Tibial nerve (tissue), 4 donors: ENCODE results near the gene KLRC1. TPM values are rescaled to one million over a fixed set of nuclear protein-coding genes. Genes with fewer than 3 reads are reported as not detected.
"Not testable (repeated sequence)": the region's sequence is repeated elsewhere in the genome, so short reads cannot be mapped to it uniquely, and the experiment has no call there.

Experiments
- DNase-seq, 2 donors: peaks; one replicate each; pipeline ENCODE4 v3.0.0-alpha.2; 2019; ENCODE audit warnings: low spot score in 2 of 2
- H3K27ac ChIP-seq, 4 donors: fragments of 200-600 bp; sonication (generic) in 3 of 4; one replicate each; pipeline ENCODE4 v1.5.1; 2017 to 2019; ENCODE audit warnings: mild to moderate bottlenecking in 1 of 4
- H3K27me3 ChIP-seq, 2 donors: fragments of 200-600 bp; sonication (generic) in 1 of 2; one replicate each; pipeline versions ENCODE4 v1.5.1 to v1.6.0; 2017 to 2019
- H3K36me3 ChIP-seq, 3 donors: fragments of 200-600 bp; sonication (generic); one replicate each; pipeline ENCODE4 v1.5.1; 2018 to 2019
- H3K4me1 ChIP-seq, 4 donors: fragments of 200-600 bp; sonication (generic) in 3 of 4; one replicate each; pipeline ENCODE4 v1.5.1; 2017 to 2019
- H3K4me3 ChIP-seq, 4 donors: fragments of 200-600 bp; sonication (generic) in 3 of 4; one replicate each; pipeline ENCODE4 v1.5.1; 2017 to 2019; ENCODE audit warnings: mild to moderate bottlenecking in 1 of 4, moderate library complexity in 1 of 4
- H3K9me3 ChIP-seq, 4 donors: fragments of 200-600 bp; sonication (generic) in 3 of 4; one replicate each; pipeline ENCODE4 v1.5.1; 2017 to 2019
- CTCF ChIP-seq, 5 experiments: fragments of 200-600 bp in 3 of 5; fragments of 450-650 bp in 2 of 5; sonication (generic) in 3 of 5; IDR thresholded peaks; one replicate each; pipeline ENCODE4 v1.5.1; 2016 to 2019; ENCODE audit warnings: antibody characterized with exemption in 5 of 5, mild to moderate bottlenecking in 3 of 5, moderate library complexity in 2 of 5
- EP300 ChIP-seq, 2 donors: sonication (generic); formaldehyde crosslinking; IDR thresholded peaks; one replicate each; pipeline ENCODE4 v1.6.1; 2017; ENCODE audit warnings: antibody characterized with exemption in 2 of 2, mild to moderate bottlenecking in 1 of 2
- POLR2A ChIP-seq, 2 donors: fragments of 450-650 bp; IDR thresholded peaks; one replicate each; pipeline ENCODE4 v1.6.1; 2017; ENCODE audit warnings: antibody characterized with exemption in 2 of 2, mild to moderate bottlenecking in 2 of 2, moderate library complexity in 2 of 2
- WGBS, 2 donors: methylation state at CpG; one replicate each; pipeline ENCODE4 v1.1.5; 2018; 5-methylcytosine and 5-hydroxymethylcytosine counted together
- total RNA-seq, 4 donors: library from RNA; depleted of rRNA; stranded (reverse); fragments of >200 nt; gene quantifications; one replicate each; pipeline ENCODE4 v1.1.0, GENCODE V29; 2016

Gene KLRC1
- total RNA-seq, 4 donors from 2014 or later, result not detected

- not testable (repeated sequence) for H3K36me3 ChIP-seq, H3K4me1 ChIP-seq, DNase-seq, H3K27me3 ChIP-seq, H3K9me3 ChIP-seq, H3K4me3 ChIP-seq, H3K27ac ChIP-seq
- WGBS, 2 donors, result 21 to 29% methylated on average over 1 of the region's 1 CpG
Measured at GRCh38 chr12:10420334-10420733, 32.8 kb downstream of the KLRC1 start, which contains the start of gene KLRC3. Gene KLRC3 (minus strand): TSS chr12:10420595. CDS start chr12:10420550, 45 bp downstream.

DNA sequence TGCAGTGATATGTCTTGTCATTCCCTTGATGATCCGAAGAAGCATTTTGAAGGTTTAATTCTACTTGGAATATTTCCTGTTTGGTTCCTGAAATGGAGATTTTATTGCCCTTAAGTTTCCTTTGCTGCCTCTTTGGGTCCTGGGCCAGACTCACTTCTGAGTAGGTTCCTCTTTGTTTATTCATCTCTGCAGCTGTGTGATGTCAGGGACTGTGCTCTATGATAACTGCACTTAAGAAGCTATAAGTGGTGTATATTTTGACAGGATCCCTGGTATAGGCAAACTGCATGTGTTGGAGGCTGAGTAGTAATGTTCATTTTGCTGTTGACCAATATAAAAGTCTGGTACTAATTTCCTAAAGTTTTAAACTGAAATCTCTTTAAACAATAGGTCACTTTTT is 43.8 kb downstream of the KLRC1 start, which contains the start of gene KLRC4:
TSS of gene KLRC4 (minus strand) at position 366 of the 400 bp plus-strand sequence. CDS start at position 184, 182 bp downstream.
- Histone ChIP-seq H3K4me1 (no peaks in the 10 kb centered on the region), H3K9me3 (peaks cover 0 to 5% (median 0%) of the 10 kb centered on the region in 4 donors), H3K27ac (no peak within 1 kb of the TSS), H3K36me3 (no peaks in the 10 kb centered on the region), H3K4me3 (no peak within 1 kb of the TSS), H3K27me3 (no peaks in the 10 kb centered on the region)
- TF ChIP-seq EP300 (IDR thresholded peaks at IDR 0.05), result no peak
- TF ChIP-seq POLR2A (IDR thresholded peaks at IDR 0.05), result no peak
- TF ChIP-seq CTCF (IDR thresholded peaks at IDR 0.05), result no peak
- DNase-seq, result no peak
- WGBS, 2 donors, result 0% methylated on average over 1 of the region's 1 CpG

- Histone ChIP-seq H3K27ac (no peak overlapping the region), H3K36me3 (no peaks in the 10 kb centered on the region), H3K4me3 (no peak overlapping the region), H3K27me3 (no peaks in the 10 kb centered on the region), H3K4me1 (no peaks in the 10 kb centered on the region), H3K9me3 (peaks cover 0 to 5% (median 0%) of the 10 kb centered on the region in 4 donors)
- 67 to 74% methylated on average over 3 of the region's 3 CpGs for WGBS, 2 donors
- no peak for DNase-seq
- no peak for TF ChIP-seq CTCF (IDR thresholded peaks at IDR 0.05)
- TF ChIP-seq POLR2A (IDR thresholded peaks at IDR 0.05), result no peak
Measured at GRCh38 chr12:10408842-10409241, 44.3 kb downstream of the KLRC1 start.

- peak in 1 of 2 donors; percentile 61 for TF ChIP-seq EP300 (IDR thresholded peaks at IDR 0.05)
- no peak for TF ChIP-seq POLR2A (IDR thresholded peaks at IDR 0.05)
- Histone ChIP-seq H3K4me3 (no peak overlapping the region), H3K9me3 (peaks cover 0 to 5% (median 0%) of the 10 kb centered on the region in 4 donors), H3K36me3 (no peaks in the 10 kb centered on the region), H3K27ac (no peak overlapping the region), H3K4me1 (no peaks in the 10 kb centered on the region), H3K27me3 (no peaks in the 10 kb centered on the region)
- WGBS, 2 donors, result 76 to 84% methylated on average over 4 of the region's 4 CpGs
- peak in 1 of 2 donors; percentile 56 for DNase-seq
Measured at GRCh38 chr12:10406725-10407124, 46.5 kb downstream of the KLRC1 start.

GRCh38 chr12:10405294-10405693 is 47.9 kb downstream of the KLRC1 start:
- DNase-seq, result no peak
- 96 to 98% methylated on average over 5 of the region's 5 CpGs for WGBS, 2 donors
- H3K27me3 ChIP-seq, result no peaks in the 10 kb centered on the region
- no peaks in the 10 kb centered on the region for H3K4me1 ChIP-seq
- peaks cover 0 to 5% (median 0%) of the 10 kb centered on the region in 4 donors for H3K9me3 ChIP-seq
- H3K36me3 ChIP-seq, result no peaks in the 10 kb centered on the region
- H3K27ac ChIP-seq, result no peak overlapping the region
- TF ChIP-seq EP300 (IDR thresholded peaks at IDR 0.05) (no peak), CTCF (IDR thresholded peaks at IDR 0.05) (no peak), POLR2A (IDR thresholded peaks at IDR 0.05) (no peak)
- H3K4me3 ChIP-seq, result no peak overlapping the region

GRCh38 chr12:10404798-10405197 is 48.4 kb downstream of the KLRC1 start:
- no peak for TF ChIP-seq CTCF (IDR thresholded peaks at IDR 0.05)
- TF ChIP-seq EP300 (IDR thresholded peaks at IDR 0.05), result no peak
- no peak for TF ChIP-seq POLR2A (IDR thresholded peaks at IDR 0.05)
- Histone ChIP-seq H3K9me3 (peaks cover 0 to 5% (median 0%) of the 10 kb centered on the region in 4 donors), H3K4me3 (no peak overlapping the region), H3K27me3 (no peaks in the 10 kb centered on the region), H3K27ac (no peak overlapping the region), H3K4me1 (no peaks in the 10 kb centered on the region), H3K36me3 (no peaks in the 10 kb centered on the region)
- DNase-seq, result no peak
